Glutamatergic neuron (in vitro differentiated cells): ENCODE measurements around the gene CNIH2. TPM values are rescaled to one million over a fixed set of nuclear protein-coding genes. Genes with fewer than 3 reads are reported as not detected.

Source experiments
- DNase-seq: peaks from one replicate; pipeline ENCODE4 v3.0.0; 2022
- H3K27ac Mint-ChIP-seq: one replicate; pipeline ENCODE4 v1.8.0; 2020; ENCODE audit warnings: mild to moderate bottlenecking, mixed read lengths, inconsistent platforms; ENCODE audit not compliant: unreplicated experiment
- H3K27me3 Mint-ChIP-seq: one replicate; pipeline ENCODE4 v1.8.0; 2020; ENCODE audit warnings: mild to moderate bottlenecking, moderate library complexity, mixed read lengths, inconsistent platforms; ENCODE audit not compliant: unreplicated experiment
- H3K36me3 Mint-ChIP-seq: one replicate; pipeline ENCODE4 v1.8.0; 2020; ENCODE audit warnings: mild to moderate bottlenecking, mixed read lengths, inconsistent platforms; ENCODE audit not compliant: unreplicated experiment
- H3K4me1 Mint-ChIP-seq: one replicate; pipeline ENCODE4 v1.8.0; 2020; ENCODE audit warnings: mild to moderate bottlenecking, low read depth, mixed read lengths, inconsistent platforms; ENCODE audit not compliant: unreplicated experiment
- H3K4me3 Mint-ChIP-seq: one replicate; pipeline ENCODE4 v1.8.0; 2020; ENCODE audit warnings: mild to moderate bottlenecking, mixed read lengths, inconsistent platforms; ENCODE audit not compliant: unreplicated experiment
- H3K9me3 Mint-ChIP-seq: one replicate; pipeline ENCODE4 v1.8.0; 2020; ENCODE audit warnings: mild to moderate bottlenecking, moderate library complexity, mixed read lengths, inconsistent platforms; ENCODE audit not compliant: unreplicated experiment
- CTCF ChIP-seq: fragments of 200-600 bp; sonication (generic); IDR thresholded peaks from one replicate; pipeline ENCODE4 v1.5.0; 2021; ENCODE audit not compliant: partially characterized antibody, unreplicated experiment
- total RNA-seq: library from RNA; stranded (reverse); fragmentation: NEBNext Ultra II Directional; extraction: Animal tissue kit (Norgen Biotek cat#: 25700); gene quantifications from one replicate; pipeline ENCODE4 v1.2.1, GENCODE V29; 2021; ENCODE audit not compliant: unreplicated experiment

Gene CNIH2
- total RNA-seq, 1 donor from 2014 or later = 61.3 TPM

GRCh38 chr11:66239511-66239910, 38.5 kb upstream of the CNIH2 start:
- Mint-ChIP-seq H3K36me3 (no peaks in the 10 kb centered on the region), H3K27ac (no peak overlapping the region)
- TF ChIP-seq CTCF = no peak

DNA sequence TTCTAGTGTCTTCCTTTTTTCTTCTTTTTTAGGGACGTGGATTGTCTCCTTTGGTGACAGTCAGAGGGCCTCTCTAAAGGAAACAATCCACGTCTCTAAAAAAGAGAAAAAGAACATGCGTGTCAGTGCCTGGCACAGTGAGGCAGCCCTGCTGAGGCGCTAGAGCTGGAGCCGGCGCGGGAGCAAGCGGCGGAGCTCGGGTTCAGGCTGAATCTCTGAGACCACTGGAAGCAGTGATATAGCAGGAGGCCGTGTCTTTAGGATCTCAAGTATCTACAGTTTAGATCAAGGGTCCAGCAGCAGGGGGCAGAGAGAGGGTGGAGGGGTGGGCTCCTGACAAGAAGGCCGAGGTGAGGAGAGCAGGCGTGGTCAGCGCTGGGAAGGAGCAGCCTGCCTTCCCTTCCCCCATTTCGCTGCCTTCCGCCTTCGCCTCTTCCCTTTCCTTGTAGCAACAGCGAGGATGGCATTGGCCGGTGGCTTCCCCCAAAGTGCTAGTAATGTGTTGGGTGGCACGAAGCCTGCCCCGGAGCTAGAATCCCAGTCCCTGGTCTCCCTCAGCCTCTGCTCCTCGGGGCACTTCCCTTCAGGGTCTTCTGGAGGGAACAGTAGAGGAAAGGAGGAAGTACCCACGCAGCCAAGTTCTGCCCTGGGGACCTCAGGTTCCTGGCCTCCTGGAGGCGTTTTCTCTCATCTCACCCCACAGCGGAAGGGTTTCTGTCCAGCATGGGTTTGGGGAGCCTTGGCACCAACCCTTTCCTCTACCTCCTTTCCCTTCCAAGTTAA, 37.8 kb upstream of the CNIH2 start:
- no peaks in the 10 kb centered on the region for H3K36me3 Mint-ChIP-seq
- TF ChIP-seq CTCF = no peak
- peaks cover 3% of the 10 kb centered on the region for H3K27me3 Mint-ChIP-seq
- DNase-seq = no peak
- peaks cover 1% of the 10 kb centered on the region for H3K9me3 Mint-ChIP-seq
- peaks cover 11% of the 10 kb centered on the region for H3K4me1 Mint-ChIP-seq
- no peak overlapping the region for H3K27ac Mint-ChIP-seq
- H3K4me3 Mint-ChIP-seq = no peak overlapping the region

More at GRCh38 chr11:66239511-66239910, 38.5 kb upstream of the CNIH2 start:
- no peak for DNase-seq
- H3K4me1 Mint-ChIP-seq = peaks cover 10% of the 10 kb centered on the region
- no peak overlapping the region for H3K4me3 Mint-ChIP-seq
- peaks cover 1% of the 10 kb centered on the region for H3K9me3 Mint-ChIP-seq
- peaks cover 3% of the 10 kb centered on the region for H3K27me3 Mint-ChIP-seq

- no peak for TF ChIP-seq CTCF
- Mint-ChIP-seq H3K27ac (no peak overlapping the region), H3K27me3 (peaks cover 3% of the 10 kb centered on the region), H3K4me1 (peaks cover 11% of the 10 kb centered on the region), H3K4me3 (no peak overlapping the region), H3K36me3 (no peaks in the 10 kb centered on the region), H3K9me3 (peaks cover 1% of the 10 kb centered on the region)
- DNase-seq = no peak
Observed at GRCh38 chr11:66240781-66241136, 37.2 kb upstream of the CNIH2 start.

- Mint-ChIP-seq H3K27ac (no peak overlapping the region), H3K9me3 (no peaks in the 10 kb centered on the region), H3K36me3 (no peaks in the 10 kb centered on the region), H3K4me3 (no peak overlapping the region), H3K4me1 (peaks cover 11% of the 10 kb centered on the region), H3K27me3 (peaks cover 6% of the 10 kb centered on the region)
- DNase-seq = no peak
- TF ChIP-seq CTCF = no peak
Observed at GRCh38 chr11:66242095-66242765, 35.7 kb upstream of the CNIH2 start.
